H9 (cell line): Measurements from ENCODE around the gene HELT. TPM values are rescaled to one million over a fixed set of nuclear protein-coding genes. Genes with fewer than 3 reads are reported as not detected.

Experiments
- DNase-seq: peaks from one replicate; pipeline ENCODE4 v3.0.0-alpha.2; 2017
- H2AFZ ChIP-seq: one replicate; pipeline ENCODE4 v1.6.1; 2013; ENCODE audit warnings: mild to moderate bottlenecking, low read length, control low read depth, moderate library complexity
- H2AK5ac ChIP-seq: 2 replicates; pipeline ENCODE4 v1.6.1; 2013; ENCODE audit warnings: low read length, control low read depth, mixed read lengths; ENCODE audit not compliant: insufficient read length
- H2BK120ac ChIP-seq: one replicate; pipeline ENCODE4 v1.6.1; 2013; ENCODE audit warnings: low read depth, mild to moderate bottlenecking, low read length, control low read depth, inconsistent platforms; ENCODE audit not compliant: poor library complexity, severe bottlenecking
- H2BK12ac ChIP-seq: 2 replicates; pipeline ENCODE4 v1.6.1; 2013; ENCODE audit warnings: low read length, control low read depth, mixed read lengths, low read depth; ENCODE audit not compliant: insufficient read length
- H2BK15ac ChIP-seq: 2 replicates; pipeline ENCODE4 v1.6.1; 2013; ENCODE audit warnings: low read depth, low read length, control low read depth
- H2BK20ac ChIP-seq: one replicate; pipeline ENCODE4 v1.6.1; 2013; ENCODE audit warnings: low read depth, mild to moderate bottlenecking, low read length, control low read depth, inconsistent platforms; ENCODE audit not compliant: poor library complexity, severe bottlenecking
- H2BK5ac ChIP-seq: 2 replicates; pipeline ENCODE4 v1.6.1; 2013; ENCODE audit warnings: low read length, control low read depth, mixed read lengths; ENCODE audit not compliant: insufficient read length
- H3K14ac ChIP-seq: 2 replicates; pipeline ENCODE4 v1.6.1; 2013; ENCODE audit warnings: low read length, control low read depth; ENCODE audit not compliant: insufficient read depth
- H3K18ac ChIP-seq: 2 replicates; pipeline ENCODE4 v1.6.1; 2013; ENCODE audit warnings: low read depth, mild to moderate bottlenecking, mixed read lengths, low read length, control low read depth; ENCODE audit not compliant: insufficient read length
- H3K23ac ChIP-seq: 2 replicates; pipeline ENCODE4 v1.6.1; 2013; ENCODE audit warnings: low read length, control low read depth, mixed read lengths, low read depth; ENCODE audit not compliant: insufficient read length
- H3K23me2 ChIP-seq: 2 replicates; pipeline ENCODE4 v1.6.1; 2013; ENCODE audit warnings: low read depth, mild to moderate bottlenecking, mixed read lengths, low read length, control low read depth; ENCODE audit not compliant: insufficient read length, poor library complexity, severe bottlenecking
- H3K27ac ChIP-seq: 2 replicates; pipeline ENCODE4 v1.5.1; 2013; ENCODE audit warnings: low read length, control low read depth, mixed read lengths, low read depth; ENCODE audit not compliant: insufficient read length
- H3K27me3 ChIP-seq: 2 replicates; pipeline ENCODE4 v1.6.1; 2013; ENCODE audit warnings: low read length, control low read depth, inconsistent platforms; ENCODE audit not compliant: insufficient read depth
- H3K4ac ChIP-seq: 2 replicates; pipeline ENCODE4 v1.6.1; 2013; ENCODE audit warnings: low read depth, mild to moderate bottlenecking, control low read depth, inconsistent platforms, low read length, moderate library complexity
- H3K4me1 ChIP-seq: 2 replicates; pipeline ENCODE4 v1.6.1; 2013; ENCODE audit warnings: low read length, control low read depth, inconsistent platforms; ENCODE audit not compliant: insufficient read depth
- H3K4me2 ChIP-seq: 2 replicates; pipeline ENCODE4 v1.6.1; 2013; ENCODE audit warnings: low read length, control low read depth, mixed read lengths; ENCODE audit not compliant: insufficient read length, insufficient read depth
- H3K56ac ChIP-seq: 2 replicates; pipeline ENCODE4 v1.6.1; 2013; ENCODE audit warnings: low read depth, mild to moderate bottlenecking, mixed read lengths, low read length, control low read depth; ENCODE audit not compliant: insufficient read length
- H3K79me1 ChIP-seq: 2 replicates; pipeline ENCODE4 v1.6.1; 2013; ENCODE audit warnings: low read depth, mild to moderate bottlenecking, moderate library complexity, low read length, control low read depth, inconsistent platforms; ENCODE audit not compliant: insufficient read depth, poor library complexity, severe bottlenecking
- H3K79me2 ChIP-seq: 2 replicates; pipeline ENCODE4 v1.6.1; 2013; ENCODE audit warnings: low read length, control low read depth, inconsistent platforms; ENCODE audit not compliant: insufficient read depth
- H3K9ac ChIP-seq: 2 replicates; pipeline ENCODE4 v1.6.1; 2013; ENCODE audit warnings: low read length, control low read depth, mixed read lengths; ENCODE audit not compliant: insufficient read length; ENCODE audit errors: extremely low read depth
- H3K9me3 ChIP-seq: one replicate; pipeline ENCODE4 v1.6.1; 2013; ENCODE audit warnings: low read depth, low read length, inconsistent platforms; ENCODE audit not compliant: control insufficient read depth
- H3T11ph ChIP-seq: one replicate; pipeline ENCODE4 v1.6.1; 2013; ENCODE audit warnings: mild to moderate bottlenecking, low read length, control low read depth, inconsistent platforms
- H4K20me1 ChIP-seq: one replicate; pipeline ENCODE4 v1.6.1; 2013; ENCODE audit not compliant: control insufficient read depth, insufficient read length, insufficient read depth
- H4K5ac ChIP-seq: 2 replicates; pipeline ENCODE4 v1.6.1; 2013; ENCODE audit warnings: low read depth, mild to moderate bottlenecking, mixed read lengths, low read length, control low read depth; ENCODE audit not compliant: insufficient read length
- H4K8ac ChIP-seq: replicated peaks from 2 replicates; pipeline ENCODE4 v1.6.1; 2013; ENCODE audit warnings: low read length, control low read depth, mixed read lengths, low read depth; ENCODE audit not compliant: insufficient read length
- H4K91ac ChIP-seq: 2 replicates; pipeline ENCODE4 v1.6.1; 2013; ENCODE audit warnings: low read depth, mild to moderate bottlenecking, moderate library complexity, mixed read lengths, low read length, control low read depth; ENCODE audit not compliant: insufficient read length
- H3K27ac Mint-ChIP-seq, 3 experiments: 2 replicates in 2 of 3; 3 replicates in 1 of 3; pipeline ENCODE4 v1.8.0; 2020 to 2021; ENCODE audit warnings: mixed read lengths in 3 of 3, mild to moderate bottlenecking in 1 of 3, moderate library complexity in 1 of 3
- H3K27me3 Mint-ChIP-seq: 2 replicates; pipeline ENCODE4 v1.8.0; 2021; ENCODE audit warnings: low read depth, mild to moderate bottlenecking, moderate library complexity, mixed read lengths
- H3K36me3 Mint-ChIP-seq, 3 experiments: 2 replicates in 2 of 3; 3 replicates in 1 of 3; pipeline ENCODE4 v1.8.0; 2020 to 2021; ENCODE audit warnings: low read depth in 3 of 3, mixed read lengths in 3 of 3; ENCODE audit not compliant: insufficient read depth in 1 of 3
- H3K4me1 Mint-ChIP-seq, 2 experiments: 2 replicates each; pipeline ENCODE4 v1.8.0; 2020; ENCODE audit warnings: mixed read lengths in 2 of 2
- H3K4me3 Mint-ChIP-seq, 2 experiments: 2 replicates in 1 of 2; 3 replicates in 1 of 2; pipeline ENCODE4 v1.8.0; 2020 to 2021; ENCODE audit warnings: mild to moderate bottlenecking in 2 of 2, mixed read lengths in 2 of 2, moderate library complexity in 1 of 2
- H3K9me3 Mint-ChIP-seq, 2 experiments: 2 replicates in 1 of 2; 3 replicates in 1 of 2; pipeline ENCODE4 v1.8.0; 2020; ENCODE audit warnings: mild to moderate bottlenecking in 2 of 2, mixed read lengths in 2 of 2, moderate library complexity in 1 of 2
- WGBS: extraction: QIAGEN DNeasy Blood & Tissue Kit; methylation state at CpG from one replicate; pipeline ENCODE4 v1.1.7; 2013; ENCODE audit warnings: missing lambda C conversion rate, low lambda C conversion rate, mixed read lengths; ENCODE audit not compliant: insufficient read length; ENCODE audit errors: extremely low coverage; 5-methylcytosine and 5-hydroxymethylcytosine counted together
- total RNA-seq: library from RNA; stranded (reverse); gene quantifications from 2 replicates; pipeline ENCODE4 v1.2.1, GENCODE V29; 2021
- TF ChIP-seq, protein P1 (sequence below): fragments of 200-600 bp; sonication (generic); conservative IDR thresholded peaks from 3 replicates; pipeline ENCODE4 v1.8.0; 2021; ENCODE audit warnings: antibody characterized with exemption, mild to moderate bottlenecking

HELT gene
- total RNA-seq, 1 experiment from 2014 or later: not detected

- Mint-ChIP-seq H3K4me1 (no peaks in the 10 kb centered on the region), H3K9me3 (0 out of 5 replicates have a peak, but pooled peaks cover 0 to 2% of the 10 kb centered on the region in 2 experiments), H3K4me3 (no peak overlapping the region), H3K36me3 (no peaks in the 10 kb centered on the region), H3K27me3 (peaks cover 8% of the 10 kb centered on the region), H3K27ac (no peak overlapping the region)
- no peak overlapping the region for H3K18ac ChIP-seq
- H3K4me2 ChIP-seq: no peak overlapping the region
- H3K14ac ChIP-seq: no peak overlapping the region
- no peak overlapping the region for H2BK120ac ChIP-seq
- no peak for DNase-seq
- no peaks in the 10 kb centered on the region for H3K23me2 ChIP-seq
- no peaks in the 10 kb centered on the region for H3K4me1 ChIP-seq
- H2BK20ac ChIP-seq: no peak overlapping the region
- H3K79me2 ChIP-seq: no peaks in the 10 kb centered on the region; the same call in 1 of the 2 replicates
- no peaks in the 10 kb centered on the region for H3K27me3 ChIP-seq
- 100% methylated on average over 6 of the region's 13 CpGs for WGBS
- H3T11ph ChIP-seq: no peak overlapping the region
- no peaks in the 10 kb centered on the region for H3K9me3 ChIP-seq
- no peak overlapping the region for H2BK12ac ChIP-seq
- TF ChIP-seq, protein P1, sequence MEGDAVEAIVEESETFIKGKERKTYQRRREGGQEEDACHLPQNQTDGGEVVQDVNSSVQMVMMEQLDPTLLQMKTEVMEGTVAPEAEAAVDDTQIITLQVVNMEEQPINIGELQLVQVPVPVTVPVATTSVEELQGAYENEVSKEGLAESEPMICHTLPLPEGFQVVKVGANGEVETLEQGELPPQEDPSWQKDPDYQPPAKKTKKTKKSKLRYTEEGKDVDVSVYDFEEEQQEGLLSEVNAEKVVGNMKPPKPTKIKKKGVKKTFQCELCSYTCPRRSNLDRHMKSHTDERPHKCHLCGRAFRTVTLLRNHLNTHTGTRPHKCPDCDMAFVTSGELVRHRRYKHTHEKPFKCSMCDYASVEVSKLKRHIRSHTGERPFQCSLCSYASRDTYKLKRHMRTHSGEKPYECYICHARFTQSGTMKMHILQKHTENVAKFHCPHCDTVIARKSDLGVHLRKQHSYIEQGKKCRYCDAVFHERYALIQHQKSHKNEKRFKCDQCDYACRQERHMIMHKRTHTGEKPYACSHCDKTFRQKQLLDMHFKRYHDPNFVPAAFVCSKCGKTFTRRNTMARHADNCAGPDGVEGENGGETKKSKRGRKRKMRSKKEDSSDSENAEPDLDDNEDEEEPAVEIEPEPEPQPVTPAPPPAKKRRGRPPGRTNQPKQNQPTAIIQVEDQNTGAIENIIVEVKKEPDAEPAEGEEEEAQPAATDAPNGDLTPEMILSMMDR: no peak
- no peak overlapping the region for H3K23ac ChIP-seq
- no peak overlapping the region for H3K27ac ChIP-seq
- H4K91ac ChIP-seq: no peak overlapping the region
- no peaks in the 10 kb centered on the region for H4K20me1 ChIP-seq
- no peak overlapping the region for H3K9ac ChIP-seq
- H2AK5ac ChIP-seq: no peak overlapping the region
- H3K56ac ChIP-seq: no peak overlapping the region
- no peak overlapping the region for H2AFZ ChIP-seq
- H2BK15ac ChIP-seq: no peak overlapping the region
- no peaks in the 10 kb centered on the region for H3K79me1 ChIP-seq
- H4K5ac ChIP-seq: peak overlapping the region; percentile 14
- H3K4ac ChIP-seq: no peak overlapping the region
- H4K8ac ChIP-seq: no peak overlapping the region
- no peak overlapping the region for H2BK5ac ChIP-seq
Measured at GRCh38 chr4:184987493-184988031, 30.7 kb upstream of the HELT start.
